GM12878 (cell line): ENCODE data around the gene ENGASE. TPM values are rescaled to one million over a fixed set of nuclear protein-coding genes. Genes with fewer than 3 reads are reported as not detected.

Source experiments
- ATAC-seq: fragments of 200-7000 bp; cut with Tn5 transposase; 3 replicates; pipeline ENCODE4 v1.9.1; 2020; ENCODE audit warnings: mild to moderate bottlenecking, moderate library complexity
- BruUV-seq: library from RNA; stranded (reverse); fragments of 400-500 nt; replicated peaks from 2 replicates; lab custom pipeline; 2021; lab: Mats Ljungman, UMichigan
- CTCF ChIA-PET: fragments of 300-600 bp; sonication (Branson Sonifier 250); formaldehyde crosslinking; extraction: SDS; loops from one replicate; lab custom pipeline; 2021; ENCODE audit warnings: inconsistent platforms; lab: Yijun Ruan, JAX
- POLR2A ChIA-PET: fragments of 350-600 bp; formaldehyde crosslinking; extraction: SDS; loops from one replicate; lab custom pipeline; 2021; ENCODE audit warnings: inconsistent platforms; lab: Charles Lee
- RAD21 ChIA-PET: fragments of 300-600 bp; sonication (Branson Sonifier 250); formaldehyde crosslinking; loops from one replicate; lab custom pipeline; 2023; ENCODE audit warnings: antibody characterized with exemption; ENCODE audit not compliant: unreplicated experiment; lab: Charles Lee
- SMC1A ChIA-PET: fragments of 300-600 bp; sonication (Branson Sonifier 250); formaldehyde crosslinking; loops from one replicate; lab custom pipeline; 2023; ENCODE audit not compliant: unreplicated experiment, uncharacterized antibody; lab: Charles Lee
- DNase-seq: peaks from one replicate; pipeline ENCODE4 v3.0.0-alpha.2; 2011; ENCODE audit warnings: low read depth, low spot score
- FAIRE-seq: peaks from 3 replicates; lab custom pipeline; 2011; peaks lifted over from hg19 to GRCh38; lab: Jason Lieb, UNC
- H2AFZ ChIP-seq: 2 replicates; pipeline ENCODE4 v1.6.0; 2011; ENCODE audit warnings: low read depth, low read length, control low read depth; ENCODE audit not compliant: control insufficient read depth
- H3K27ac ChIP-seq: 2 replicates; pipeline ENCODE4 v1.5.1; 2011; ENCODE audit warnings: control low read depth; ENCODE audit not compliant: control insufficient read depth, insufficient read depth
- H3K27me3 ChIP-seq, 2 experiments: replicated peaks in 1 of 2; 2 replicates each; pipeline versions ENCODE4 v1.6.0 to v1.6.1; 2011; ENCODE audit warnings: low read length in 1 of 2; ENCODE audit not compliant: control insufficient read depth in 2 of 2, insufficient read depth in 2 of 2
- H3K36me3 ChIP-seq, 2 experiments: 2 replicates each; pipeline ENCODE4 v1.5.1; 2011; ENCODE audit warnings: low read length in 1 of 2; ENCODE audit not compliant: control insufficient read depth in 2 of 2, insufficient read depth in 2 of 2
- H3K4me1 ChIP-seq: 2 replicates; pipeline ENCODE4 v1.6.1; 2011; ENCODE audit warnings: mild to moderate bottlenecking, low read length, moderate library complexity, mixed read lengths; ENCODE audit not compliant: control insufficient read depth, insufficient read depth
- H3K4me2 ChIP-seq: 2 replicates; pipeline ENCODE4 v1.6.0; 2011; ENCODE audit warnings: control low read depth; ENCODE audit not compliant: control insufficient read depth, insufficient read depth
- H3K4me3 ChIP-seq: fragments of 200-600 bp; sonication (generic); 2 replicates; pipeline ENCODE4 v1.5.1; 2016
- H3K79me2 ChIP-seq: 2 replicates; pipeline ENCODE4 v1.6.0; 2011; ENCODE audit warnings: low read length; ENCODE audit not compliant: control insufficient read depth, insufficient read depth
- H3K9ac ChIP-seq: 2 replicates; pipeline ENCODE4 v1.8.0; 2011; ENCODE audit warnings: low read length, control low read depth, mixed read lengths; ENCODE audit not compliant: control insufficient read depth, insufficient read depth
- H3K9me3 ChIP-seq: replicated peaks from 3 replicates; pipeline ENCODE4 v1.5.1; 2011; ENCODE audit warnings: mild to moderate bottlenecking, low read length; ENCODE audit not compliant: control insufficient read depth, insufficient read depth
- H4K20me1 ChIP-seq: 2 replicates; pipeline ENCODE4 v1.6.0; 2011; ENCODE audit not compliant: control insufficient read depth, insufficient read depth
- CBFB ChIP-seq: IDR thresholded peaks from 2 replicates; pipeline ENCODE4 v1.6.1; 2016; ENCODE audit warnings: antibody characterized with exemption, low read depth
- CBX5 ChIP-seq: sonication (generic); IDR thresholded peaks from 2 replicates; pipeline ENCODE4 v1.6.1; 2016; ENCODE audit warnings: low read depth, moderate library complexity, mild to moderate bottlenecking, inconsistent platforms
- DPF2 ChIP-seq: fragments of 450-650 bp; IDR thresholded peaks from 2 replicates; pipeline ENCODE4 v1.6.1; 2017; ENCODE audit warnings: mild to moderate bottlenecking
- EGR1 ChIP-seq, 2 experiments: IDR thresholded peaks; 1 replicate in 1 of 2; 2 replicates in 1 of 2; pipeline ENCODE4 v1.6.1; 2011 to 2012; ENCODE audit warnings: low read depth in 2 of 2, low read length in 2 of 2, borderline replicate concordance in 1 of 2, mild to moderate bottlenecking in 1 of 2, moderate library complexity in 1 of 2
- IKZF2 ChIP-seq, 2 experiments: fragments of 450-650 bp; IDR thresholded peaks; 2 replicates each; pipeline ENCODE4 v1.6.1; 2017; ENCODE audit warnings: mild to moderate bottlenecking in 2 of 2, moderate library complexity in 2 of 2
- MYC ChIP-seq: IDR thresholded peaks from 2 replicates; pipeline ENCODE4 v1.6.1; 2011; ENCODE audit warnings: mild to moderate bottlenecking, low read length, moderate library complexity, inconsistent platforms; ENCODE audit not compliant: insufficient read depth, insufficient replicate concordance, insufficient read length, severe bottlenecking
- NBN ChIP-seq: fragments of 450-650 bp; IDR thresholded peaks from 2 replicates; pipeline ENCODE4 v1.6.1; 2016
- RAD21 ChIP-seq: IDR thresholded peaks from 2 replicates; pipeline ENCODE4 v1.6.1; 2011; ENCODE audit warnings: mild to moderate bottlenecking, low read depth, low read length, moderate library complexity; ENCODE audit not compliant: insufficient read depth
- RB1 ChIP-seq: fragments of 450-650 bp; formaldehyde crosslinking; IDR thresholded peaks from 2 replicates; pipeline ENCODE4 v1.6.1; 2017; ENCODE audit warnings: mild to moderate bottlenecking, borderline replicate concordance
- RFX5 ChIP-seq: IDR thresholded peaks from 2 replicates; pipeline ENCODE4 v1.6.1; 2011; ENCODE audit warnings: low read depth, low read length, improper control_type of control experiment
- SMARCA5 ChIP-seq: fragments of 450-650 bp; IDR thresholded peaks from 2 replicates; pipeline ENCODE4 v1.6.1; 2017; ENCODE audit warnings: mild to moderate bottlenecking
- TAF1 ChIP-seq: IDR thresholded peaks from 2 replicates; pipeline ENCODE4 v1.6.1; 2011; ENCODE audit warnings: mild to moderate bottlenecking, low read depth, low read length, borderline replicate concordance
- ZBTB40 ChIP-seq: fragments of 450-650 bp; IDR thresholded peaks from 2 replicates; pipeline ENCODE4 v1.6.1; 2016; ENCODE audit warnings: mild to moderate bottlenecking, moderate library complexity, borderline replicate concordance
- ZNF207 ChIP-seq: fragments of 450-650 bp; IDR thresholded peaks from 2 replicates; pipeline ENCODE4 v1.6.1; 2014; ENCODE audit warnings: antibody characterized with exemption, mild to moderate bottlenecking, borderline replicate concordance
- ZZZ3 ChIP-seq: IDR thresholded peaks from 2 replicates; pipeline ENCODE4 v1.6.1; 2011; ENCODE audit warnings: low read depth; ENCODE audit not compliant: control insufficient read depth, insufficient read length
- WGBS: methylation state at CpG from one replicate; pipeline ENCODE4 v1.1.6; 2016; ENCODE audit warnings: low lambda C conversion rate; ENCODE audit not compliant: insufficient replicate concordance, insufficient coverage; ENCODE audit errors: missing lambda C conversion rate; 5-methylcytosine and 5-hydroxymethylcytosine counted together
- in situ Hi-C: fragments of 300-500 bp; cut with MboI; formaldehyde crosslinking; loops from 9 replicates; pipeline ENCODE4 v1.14.3; 2018; ENCODE audit warnings: mixed read lengths
- intact Hi-C: fragments of 100-400 bp; cut with micrococcal nuclease; formaldehyde crosslinking; loops from one replicate; pipeline ENCODE4 v1.14.2; 2022; ENCODE audit not compliant: unreplicated experiment
- polyA plus RNA-seq, 11 experiments: library from polyadenylated mRNA; depleted of rRNA in 4 of 11; unstranded in 6 of 11; stranded (reverse) in 5 of 11; fragments of >200 nt; fragmentation: Nextera tagmentation in 4 of 11; fragmentation: Illumina TruSeq in 1 of 11; extraction: Ambion mirVana in 4 of 11; extraction: Trizol in 1 of 11; gene quantifications; 1 replicate in 1 of 11; 2 replicates in 10 of 11; pipeline versions ENCODE4 v1.2.1 to v1.2.3, GENCODE V29; 2011 to 2016; ENCODE audit warnings: inconsistent platforms in 2 of 11, missing spikeins in 2 of 11, low read depth in 1 of 11
- total RNA-seq, 4 experiments: library from RNA; depleted of rRNA in 3 of 4; stranded (reverse); fragments of >200 nt in 3 of 4; fragmentation: Illumina TruSeq in 1 of 4; extraction: Trizol in 1 of 4; gene quantifications; 2 replicates each; pipeline versions ENCODE4 v1.2.1 to v1.2.3, GENCODE V29; 2013 to 2021
- TF ChIP-seq, protein P1 (sequence below): IDR thresholded peaks from 2 replicates; pipeline ENCODE4 v1.6.1; 2012; ENCODE audit warnings: improper control_type of control experiment, low read depth, low read length; ENCODE audit not compliant: insufficient replicate concordance

The ENGASE gene
- total and polyA plus RNA-seq, 10 of the 15 experiments (the other 5 are each of a cell fraction or from before 2014, with no cell fraction given) = 0.18 to 28.9 (median 10.5) TPM

DNA sequence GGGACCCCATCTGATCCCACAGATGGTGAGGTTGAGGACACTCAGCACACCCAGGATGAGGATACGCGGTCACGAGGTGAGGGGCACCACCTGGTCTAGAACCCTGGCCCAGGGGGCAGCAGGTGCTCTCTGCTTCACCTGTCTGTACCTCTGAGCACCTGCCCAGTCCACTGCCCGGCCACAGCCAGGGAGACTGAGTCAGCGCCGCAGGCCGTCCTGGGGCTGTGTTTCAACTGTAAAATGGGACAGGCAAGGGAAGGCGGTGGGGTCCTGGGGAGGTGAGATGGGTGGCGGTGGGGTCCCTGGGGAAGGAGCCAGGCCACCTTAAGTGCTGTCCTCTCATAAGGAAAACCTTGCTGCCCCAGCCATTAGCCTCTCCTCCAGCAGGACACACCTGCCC lies 60.4 kb downstream of the ENGASE start:
- ATAC-seq (no peak), FAIRE-seq (no peak), DNase-seq (no peak)
- SMC1A ChIA-PET = no interaction called here
- 19% methylated on average over 9 of the region's 9 CpGs for WGBS
- Histone ChIP-seq H2AFZ (no peak overlapping the region), H3K36me3 (no peaks in the 10 kb centered on the region), H3K79me2 (no peaks in the 10 kb centered on the region), H3K4me2 (no peak overlapping the region), H3K4me1 (no peaks in the 10 kb centered on the region), H3K27ac (no peak overlapping the region), H4K20me1 (no peaks in the 10 kb centered on the region), H3K9ac (no peak overlapping the region), H3K4me3 (no peak overlapping the region), H3K27me3 (peaks cover 0 to 2% of the 10 kb centered on the region in 2 experiments; a peak in 1 of 4 replicates), H3K9me3 (no peaks in the 10 kb centered on the region; the same call in 2 of the 3 replicates)
- RAD21 ChIA-PET = no interaction called here
- intact Hi-C loops (no loop called here), in situ Hi-C loops (no loop called here)
- CTCF ChIA-PET = no interaction called here
- POLR2A ChIA-PET = no interaction called here
- no TSS peak for BruUV-seq
- TF ChIP-seq, protein P1, sequence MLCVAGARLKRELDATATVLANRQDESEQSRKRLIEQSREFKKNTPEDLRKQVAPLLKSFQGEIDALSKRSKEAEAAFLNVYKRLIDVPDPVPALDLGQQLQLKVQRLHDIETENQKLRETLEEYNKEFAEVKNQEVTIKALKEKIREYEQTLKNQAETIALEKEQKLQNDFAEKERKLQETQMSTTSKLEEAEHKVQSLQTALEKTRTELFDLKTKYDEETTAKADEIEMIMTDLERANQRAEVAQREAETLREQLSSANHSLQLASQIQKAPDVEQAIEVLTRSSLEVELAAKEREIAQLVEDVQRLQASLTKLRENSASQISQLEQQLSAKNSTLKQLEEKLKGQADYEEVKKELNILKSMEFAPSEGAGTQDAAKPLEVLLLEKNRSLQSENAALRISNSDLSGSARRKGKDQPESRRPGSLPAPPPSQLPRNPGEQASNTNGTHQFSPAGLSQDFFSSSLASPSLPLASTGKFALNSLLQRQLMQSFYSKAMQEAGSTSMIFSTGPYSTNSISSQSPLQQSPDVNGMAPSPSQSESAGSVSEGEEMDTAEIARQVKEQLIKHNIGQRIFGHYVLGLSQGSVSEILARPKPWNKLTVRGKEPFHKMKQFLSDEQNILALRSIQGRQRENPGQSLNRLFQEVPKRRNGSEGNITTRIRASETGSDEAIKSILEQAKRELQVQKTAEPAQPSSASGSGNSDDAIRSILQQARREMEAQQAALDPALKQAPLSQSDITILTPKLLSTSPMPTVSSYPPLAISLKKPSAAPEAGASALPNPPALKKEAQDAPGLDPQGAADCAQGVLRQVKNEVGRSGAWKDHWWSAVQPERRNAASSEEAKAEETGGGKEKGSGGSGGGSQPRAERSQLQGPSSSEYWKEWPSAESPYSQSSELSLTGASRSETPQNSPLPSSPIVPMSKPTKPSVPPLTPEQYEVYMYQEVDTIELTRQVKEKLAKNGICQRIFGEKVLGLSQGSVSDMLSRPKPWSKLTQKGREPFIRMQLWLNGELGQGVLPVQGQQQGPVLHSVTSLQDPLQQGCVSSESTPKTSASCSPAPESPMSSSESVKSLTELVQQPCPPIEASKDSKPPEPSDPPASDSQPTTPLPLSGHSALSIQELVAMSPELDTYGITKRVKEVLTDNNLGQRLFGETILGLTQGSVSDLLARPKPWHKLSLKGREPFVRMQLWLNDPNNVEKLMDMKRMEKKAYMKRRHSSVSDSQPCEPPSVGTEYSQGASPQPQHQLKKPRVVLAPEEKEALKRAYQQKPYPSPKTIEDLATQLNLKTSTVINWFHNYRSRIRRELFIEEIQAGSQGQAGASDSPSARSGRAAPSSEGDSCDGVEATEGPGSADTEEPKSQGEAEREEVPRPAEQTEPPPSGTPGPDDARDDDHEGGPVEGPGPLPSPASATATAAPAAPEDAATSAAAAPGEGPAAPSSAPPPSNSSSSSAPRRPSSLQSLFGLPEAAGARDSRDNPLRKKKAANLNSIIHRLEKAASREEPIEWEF = no peak
- TF ChIP-seq ZZZ3 (no peak), RAD21 (no peak), RB1 (no peak), CBX5 (no peak), ZNF207 (no peak), MYC (no peak), EGR1 (IDR thresholded peaks at IDR 0.05; ENCODE audit: borderline replicate concordance in 1 of 2, low read depth in 2 of 2, low read length in 2 of 2) (no peak), SMARCA5 (no peak), IKZF2 (IDR thresholded peaks at IDR 0.05) (no peak), TAF1 (no peak), NBN (no peak), RFX5 (no peak), DPF2 (no peak), ZBTB40 (no peak), CBFB (no peak)
